Measurements from ENCODE around the gene USP15.
"Not testable (repeated sequence)": the region's sequence is repeated elsewhere in the genome, so short reads cannot be mapped to it uniquely, and the experiment has no call there.

Gene USP15

GRCh38 chr12:62320054-62320453, 59.9 kb downstream of the USP15 start:
- DNase-seq (ENCODE audit: low read depth in 2 of 2) = no peak

GRCh38 chr12:62323386-62323785, 63.2 kb downstream of the USP15 start:
- no peak for DNase-seq (ENCODE audit: low read depth in 2 of 2)

- no peak for DNase-seq (ENCODE audit: low read depth in 2 of 2)
These were observed 68.2 kb downstream of the USP15 start for GRCh38 chr12:62328296-62328921.

GRCh38 chr12:62331306-62331705, 71.1 kb downstream of the USP15 start:
- DNase-seq (ENCODE audit: low read depth in 2 of 2) = no peak

GRCh38 chr12:62332598-62332997, 72.4 kb downstream of the USP15 start:
- DNase-seq (ENCODE audit: low read depth in 2 of 2) = no peak

- no peak for DNase-seq (ENCODE audit: low read depth in 2 of 2)
These were observed 74.9 kb downstream of the USP15 start for GRCh38 chr12:62335057-62335456.

GRCh38 chr12:62335796-62336195, 75.6 kb downstream of the USP15 start:
- no peak for DNase-seq (ENCODE audit: low read depth in 2 of 2)

- DNase-seq (ENCODE audit: low read depth in 2 of 2) = not testable (repeated sequence)
These were observed 77.4 kb downstream of the USP15 start for GRCh38 chr12:62337643-62338042.

- not testable (repeated sequence) for DNase-seq (ENCODE audit: low read depth in 2 of 2)
These were observed 82.6 kb downstream of the USP15 start for GRCh38 chr12:62342614-62343303.

- not testable (repeated sequence) for DNase-seq (ENCODE audit: low read depth in 2 of 2)
These were observed 83.3 kb downstream of the USP15 start for GRCh38 chr12:62343304-62344120.

GRCh38 chr12:62344731-62345556, 84.7 kb downstream of the USP15 start:
- not testable (repeated sequence) for DNase-seq (ENCODE audit: low read depth in 2 of 2)

GRCh38 chr12:62345667-62346066, 85.5 kb downstream of the USP15 start:
- no peak for DNase-seq (ENCODE audit: low read depth in 2 of 2)

GRCh38 chr12:62346817-62347216, 86.6 kb downstream of the USP15 start:
- no peak for DNase-seq (ENCODE audit: low read depth in 2 of 2)

GRCh38 chr12:62347922-62348650, 87.9 kb downstream of the USP15 start:
- no peak for DNase-seq (ENCODE audit: low read depth in 2 of 2)

GRCh38 chr12:62350554-62350953, 90.3 kb downstream of the USP15 start:
- DNase-seq (ENCODE audit: low read depth in 2 of 2) = no peak

GRCh38 chr12:62351326-62351725, 91.1 kb downstream of the USP15 start:
- no peak for DNase-seq (ENCODE audit: low read depth in 2 of 2)

- no peak for DNase-seq (ENCODE audit: low read depth in 2 of 2)
These were observed 100.8 kb downstream of the USP15 start for GRCh38 chr12:62361048-62361447.

GRCh38 chr12:62363506-62363905, 103.3 kb downstream of the USP15 start:
- no peak for DNase-seq (ENCODE audit: low read depth in 2 of 2)

- DNase-seq (ENCODE audit: low read depth in 2 of 2) = not testable (repeated sequence)
These were observed 104.5 kb downstream of the USP15 start for GRCh38 chr12:62364697-62365096.

- not testable (repeated sequence) for DNase-seq (ENCODE audit: low read depth in 2 of 2)
These were observed 105.6 kb downstream of the USP15 start for GRCh38 chr12:62365846-62366245.

Data from stimulated activated CD8-positive, alpha-beta memory T cell treated with anti-CD3 and anti-CD28 coated beads, Interleukin-2, amount 100 ng/mL, for 48 hours (primary cell).